Measurements from ENCODE around the gene ASCL3.

- TF ChIP-seq CTCF (IDR thresholded peaks at IDR 0.05), result no peak
- no peak for TF ChIP-seq ZFX (IDR thresholded peaks at IDR 0.05; ENCODE audit: borderline replicate concordance)
These were observed 4.6 kb upstream of the ASCL3 start for GRCh38 chr11:8947230-8947943.
